IMR-90 (cell line): ENCODE data around the gene RTL1. TPM values are rescaled to one million over a fixed set of nuclear protein-coding genes. Genes with fewer than 3 reads are reported as not detected.

Source experiments
- ATAC-seq: fragments of 200-7000 bp; cut with Tn5 transposase; 2 replicates; pipeline ENCODE4 v1.9.1; 2020; ENCODE audit warnings: low read depth, mild to moderate bottlenecking, moderate library complexity
- BruUV-seq: library from RNA; stranded (reverse); fragments of 400-500 nt; replicated peaks from 2 replicates; lab custom pipeline; 2021; lab: Mats Ljungman, UMichigan
- CTCF ChIA-PET: fragments of 300-600 bp; formaldehyde crosslinking; extraction: SDS; loops from one replicate; lab custom pipeline; 2021; ENCODE audit warnings: antibody characterized with exemption; lab: Yijun Ruan, JAX
- POLR2A ChIA-PET: fragments of 300-600 bp; sonication (Branson Sonifier 250); formaldehyde crosslinking; loops from one replicate; lab custom pipeline; 2022; ENCODE audit warnings: antibody characterized with exemption; ENCODE audit not compliant: unreplicated experiment; lab: Charles Lee
- DNase-seq: peaks from one replicate; pipeline ENCODE4 v3.0.0; 2013
- H2AFZ ChIP-seq: replicated peaks from 2 replicates; pipeline ENCODE3; 2013; ENCODE audit warnings: low read length, mild to moderate bottlenecking; ENCODE audit not compliant: poor library complexity
- H2AK5ac ChIP-seq: 2 replicates; pipeline ENCODE4 v1.6.1; 2013; ENCODE audit warnings: low read depth, low read length, inconsistent platforms
- H2AK9ac ChIP-seq: replicated peaks from 2 replicates; pipeline ENCODE3; 2013; ENCODE audit warnings: mild to moderate bottlenecking, low read depth, low read length, moderate library complexity; ENCODE audit not compliant: poor library complexity
- H2BK120ac ChIP-seq: 2 replicates; pipeline ENCODE4 v1.6.1; 2013; ENCODE audit warnings: low read depth, low read length, inconsistent platforms
- H2BK15ac ChIP-seq: 3 replicates; pipeline ENCODE4 v1.6.1; 2013; ENCODE audit warnings: low read depth, low read length, inconsistent platforms
- H2BK20ac ChIP-seq: 2 replicates; pipeline ENCODE4 v1.6.1; 2013; ENCODE audit warnings: low read depth, mild to moderate bottlenecking, inconsistent platforms, low read length, moderate library complexity
- H2BK5ac ChIP-seq: 2 replicates; pipeline ENCODE4 v1.6.1; 2013; ENCODE audit warnings: mild to moderate bottlenecking, low read depth, low read length, inconsistent platforms; ENCODE audit not compliant: poor library complexity, severe bottlenecking
- H3K14ac ChIP-seq: replicated peaks from 2 replicates; pipeline ENCODE4 v1.6.1; 2013; ENCODE audit warnings: low read depth, low read length, inconsistent platforms
- H3K18ac ChIP-seq: 2 replicates; pipeline ENCODE4 v1.6.1; 2013; ENCODE audit warnings: low read depth, low read length, control low read depth
- H3K23ac ChIP-seq: 2 replicates; pipeline ENCODE4 v1.6.1; 2013; ENCODE audit warnings: low read depth, low read length, inconsistent platforms
- H3K27ac ChIP-seq: 2 replicates; pipeline ENCODE4 v1.5.1; 2013; ENCODE audit warnings: mild to moderate bottlenecking, control low read depth, low read length; ENCODE audit not compliant: insufficient read depth
- H3K27me3 ChIP-seq: 2 replicates; pipeline ENCODE4 v1.6.1; 2013; ENCODE audit warnings: low read length; ENCODE audit not compliant: control insufficient read depth, insufficient read depth
- H3K36me3 ChIP-seq: 2 replicates; pipeline ENCODE4 v1.6.1; 2013; ENCODE audit warnings: low read length, mixed read lengths; ENCODE audit not compliant: control insufficient read depth, insufficient read depth
- H3K4ac ChIP-seq: 2 replicates; pipeline ENCODE4 v1.6.1; 2013; ENCODE audit warnings: low read depth, low read length, inconsistent platforms
- H3K4me1 ChIP-seq: 2 replicates; pipeline ENCODE4 v1.6.1; 2013; ENCODE audit warnings: low read length, mixed read lengths; ENCODE audit not compliant: control insufficient read depth, insufficient read depth
- H3K4me2 ChIP-seq: 2 replicates; pipeline ENCODE4 v1.6.1; 2013; ENCODE audit warnings: low read depth, mild to moderate bottlenecking, control low read depth, low read length, moderate library complexity
- H3K4me3 ChIP-seq: 2 replicates; pipeline ENCODE4 v1.5.1; 2013; ENCODE audit warnings: low read depth, mild to moderate bottlenecking, control low read depth, low read length, moderate library complexity; ENCODE audit not compliant: insufficient read depth
- H3K56ac ChIP-seq: 2 replicates; pipeline ENCODE4 v1.6.1; 2013; ENCODE audit warnings: low read length, inconsistent platforms; ENCODE audit not compliant: insufficient read depth; ENCODE audit errors: extremely low read depth
- H3K79me1 ChIP-seq, 2 experiments: 2 replicates each; pipeline ENCODE4 v1.6.1; 2013; ENCODE audit warnings: low read length in 2 of 2, inconsistent platforms in 1 of 2, low read depth in 1 of 2
- H3K9ac ChIP-seq: 2 replicates; pipeline ENCODE4 v1.6.1; 2013; ENCODE audit warnings: low read depth, low read length, control low read depth
- H3K9me1 ChIP-seq: 2 replicates; pipeline ENCODE4 v1.6.1; 2013; ENCODE audit warnings: low read length, inconsistent platforms; ENCODE audit not compliant: insufficient read depth
- H3K9me3 ChIP-seq: 2 replicates; pipeline ENCODE4 v1.6.1; 2013; ENCODE audit warnings: low read length; ENCODE audit not compliant: control insufficient read depth, insufficient read depth
- H4K20me1 ChIP-seq: 2 replicates; pipeline ENCODE4 v1.6.1; 2013; ENCODE audit warnings: low read length, inconsistent platforms; ENCODE audit not compliant: insufficient read depth
- H4K5ac ChIP-seq: 2 replicates; pipeline ENCODE4 v1.6.1; 2013; ENCODE audit warnings: mild to moderate bottlenecking, low read depth, low read length, control low read depth
- H4K8ac ChIP-seq, 2 experiments: 2 replicates each; pipeline ENCODE4 v1.6.1; 2013; ENCODE audit warnings: low read depth in 2 of 2, low read length in 2 of 2, control low read depth in 1 of 2, inconsistent platforms in 1 of 2
- H4K91ac ChIP-seq: 2 replicates; pipeline ENCODE4 v1.6.1; 2013; ENCODE audit warnings: low read depth, low read length, inconsistent platforms; ENCODE audit not compliant: insufficient read depth
- BHLHE40 ChIP-seq: fragments of 150-350 bp; IDR thresholded peaks from 2 replicates; pipeline ENCODE4 v1.6.1; 2016; ENCODE audit warnings: mild to moderate bottlenecking, low read depth, low read length
- CEBPB ChIP-seq: IDR thresholded peaks from 2 replicates; pipeline ENCODE4 v1.6.1; 2012; ENCODE audit warnings: low read depth, low read length, improper control_type of control experiment
- CHD1 ChIP-seq: IDR thresholded peaks from 2 replicates; pipeline ENCODE4 v1.6.1; 2012; ENCODE audit warnings: low read depth, low read length, improper control_type of control experiment
- CTCF ChIP-seq: conservative IDR thresholded peaks from 2 replicates; pipeline ENCODE4 v1.5.1; 2012; ENCODE audit warnings: mild to moderate bottlenecking, low read depth, low read length, improper control_type of control experiment
- ELK1 ChIP-seq: fragments of 150-350 bp; IDR thresholded peaks from 2 replicates; pipeline ENCODE4 v1.6.1; 2016; ENCODE audit warnings: low read depth, mild to moderate bottlenecking, low read length, moderate library complexity, borderline replicate concordance
- FOS ChIP-seq: fragments of 150-350 bp; IDR thresholded peaks from 2 replicates; pipeline ENCODE4 v1.6.1; 2016; ENCODE audit warnings: low read depth, low read length
- MAFK ChIP-seq: IDR thresholded peaks from 2 replicates; pipeline ENCODE4 v1.6.1; 2012; ENCODE audit warnings: low read depth, low read length, improper control_type of control experiment
- MAZ ChIP-seq: IDR thresholded peaks from 2 replicates; pipeline ENCODE4 v1.6.1; 2012; ENCODE audit warnings: low read depth, mild to moderate bottlenecking, low read length, improper control_type of control experiment, moderate library complexity, borderline replicate concordance
- MXI1 ChIP-seq: IDR thresholded peaks from 2 replicates; pipeline ENCODE4 v1.6.1; 2012; ENCODE audit warnings: low read depth, mild to moderate bottlenecking, low read length, moderate library complexity, borderline replicate concordance
- NFE2L2 ChIP-seq: fragments of 150-350 bp; IDR thresholded peaks from 2 replicates; pipeline ENCODE4 v1.6.1; 2016; ENCODE audit warnings: low read depth, mild to moderate bottlenecking, low read length
- POLR2A ChIP-seq: IDR thresholded peaks from 2 replicates; pipeline ENCODE4 v1.6.1; 2012; ENCODE audit warnings: mild to moderate bottlenecking, low read depth, low read length
- RAD21 ChIP-seq: IDR thresholded peaks from 2 replicates; pipeline ENCODE4 v1.6.1; 2012; ENCODE audit warnings: low read length, improper control_type of control experiment
- RCOR1 ChIP-seq: IDR thresholded peaks from 2 replicates; pipeline ENCODE4 v1.6.1; 2012; ENCODE audit warnings: mild to moderate bottlenecking, low read length, improper control_type of control experiment; ENCODE audit not compliant: insufficient replicate concordance
- RFX5 ChIP-seq: IDR thresholded peaks from 2 replicates; pipeline ENCODE4 v1.8.0; 2012; ENCODE audit warnings: low read depth, mild to moderate bottlenecking, low read length, moderate library complexity
- SMC3 ChIP-seq: fragments of 150-350 bp; IDR thresholded peaks from 2 replicates; pipeline ENCODE4 v1.6.1; 2016; ENCODE audit warnings: low read depth, mild to moderate bottlenecking, antibody characterized with exemption, low read length, moderate library complexity
- USF2 ChIP-seq: fragments of 150-350 bp; IDR thresholded peaks from 2 replicates; pipeline ENCODE4 v1.6.1; 2017; ENCODE audit warnings: mild to moderate bottlenecking, antibody characterized with exemption, low read length, low read depth
- WGBS, 2 experiments: methylation state at CpG; one replicate each; pipeline versions ENCODE4 v1.1.5 to v1.1.7; 2013; ENCODE audit warnings: missing lambda C conversion rate in 2 of 2; ENCODE audit not compliant: insufficient read length in 1 of 2; ENCODE audit errors: extremely low coverage in 2 of 2; 5-methylcytosine and 5-hydroxymethylcytosine counted together
- dilution Hi-C: fragments of 300-500 bp; cut with HindIII; formaldehyde crosslinking; loops from one replicate; pipeline ENCODE4 v1.14.3; 2018; ENCODE audit warnings: low sequenced_read_pairs; ENCODE audit not compliant: unreplicated experiment
- in situ Hi-C: fragments of 300-500 bp; cut with MboI; formaldehyde crosslinking; loops from 3 replicates; pipeline ENCODE4 v1.14.3; 2019; ENCODE audit warnings: low sequenced_read_pairs, inconsistent platforms, mixed read lengths
- intact Hi-C: fragments of 100-400 bp; cut with micrococcal nuclease; formaldehyde crosslinking; loops from 2 replicates; pipeline ENCODE4 v1.10.0; 2022
- polyA plus RNA-seq, 3 experiments: library from polyadenylated mRNA; depleted of rRNA; stranded (reverse); fragments of >200 nt; gene quantifications; 2 replicates each; pipeline ENCODE4 v1.2.3, GENCODE V29; 2012; ENCODE audit warnings: low replicate concordance in 1 of 3
- total RNA-seq: library from RNA; depleted of rRNA; stranded (reverse); fragments of >200 nt; gene quantifications from 2 replicates; pipeline ENCODE4 v1.2.3, GENCODE V29; 2012

The RTL1 gene
- total and polyA plus RNA-seq, 2 of the 4 experiments (the other 2 are of a cell fraction): not detected

GRCh38 chr14:100864960-100865681, 38.4 kb downstream of the RTL1 start:
- no peak overlapping the region for H4K91ac ChIP-seq
- no peak overlapping the region for H4K8ac ChIP-seq
- H3K9ac ChIP-seq: no peak overlapping the region
- no peak overlapping the region for H3K56ac ChIP-seq
- H3K27me3 ChIP-seq: no peaks in the 10 kb centered on the region
- no peak overlapping the region for H3K4me2 ChIP-seq
- no peak overlapping the region for H2BK5ac ChIP-seq
- TF ChIP-seq SMC3 (no peak), USF2 (no peak), BHLHE40 (no peak), CHD1 (no peak), ELK1 (no peak), CEBPB (no peak), MAZ (no peak), POLR2A (no peak), RAD21 (no peak), MXI1 (no peak), MAFK (no peak), CTCF (no peak), FOS (no peak), RCOR1 (no peak), NFE2L2 (no peak), RFX5 (no peak)
- H2BK15ac ChIP-seq: no peak overlapping the region
- ATAC-seq (no peak), DNase-seq (peak; percentile 36)
- H2AFZ ChIP-seq: no peak overlapping the region
- peaks cover 57% of the 10 kb centered on the region for H3K36me3 ChIP-seq
- no peak overlapping the region for H3K27ac ChIP-seq
- no peak overlapping the region for H3K4ac ChIP-seq
- ChIA-PET CTCF (no interaction called here), POLR2A (no interaction called here)
- BruUV-seq: no TSS peak
- H2AK5ac ChIP-seq: no peak overlapping the region
- no peak overlapping the region for H2BK20ac ChIP-seq
- H3K23ac ChIP-seq: no peak overlapping the region
- H3K4me3 ChIP-seq: no peak overlapping the region
- H3K9me3 ChIP-seq: no peaks in the 10 kb centered on the region
- H2AK9ac ChIP-seq: no peak overlapping the region
- no CpG with 5 or more reads among the region's 9 CpGs for WGBS, 2 experiments
- no peak overlapping the region for H2BK120ac ChIP-seq
- in situ Hi-C loops (no loop called here), dilution Hi-C loops (no loop called here), intact Hi-C loops (no loop called here)
- H4K5ac ChIP-seq: no peak overlapping the region
- peaks cover 88% of the 10 kb centered on the region for H4K20me1 ChIP-seq
- H3K4me1 ChIP-seq: no peaks in the 10 kb centered on the region; the same call in none of the 2 replicates
- H3K79me1 ChIP-seq: peaks cover 5 to 67% of the 10 kb centered on the region in 2 experiments; a peak in 3 of 4 replicates
- H3K18ac ChIP-seq: no peak overlapping the region
- H3K14ac ChIP-seq: no peak overlapping the region
- no peaks in the 10 kb centered on the region; the same call in none of the 2 replicates for H3K9me1 ChIP-seq
